H9 (cell line): ENCODE measurements around the gene ARHGAP22. TPM values are rescaled to one million over a fixed set of nuclear protein-coding genes. Genes with fewer than 3 reads are reported as not detected.

Experiments used
- DNase-seq: peaks from one replicate; pipeline ENCODE4 v3.0.0-alpha.2; 2017
- H2AFZ ChIP-seq: one replicate; pipeline ENCODE4 v1.6.1; 2013; ENCODE audit warnings: mild to moderate bottlenecking, low read length, control low read depth, moderate library complexity
- H2AK5ac ChIP-seq: 2 replicates; pipeline ENCODE4 v1.6.1; 2013; ENCODE audit warnings: low read length, control low read depth, mixed read lengths; ENCODE audit not compliant: insufficient read length
- H2BK120ac ChIP-seq: one replicate; pipeline ENCODE4 v1.6.1; 2013; ENCODE audit warnings: low read depth, mild to moderate bottlenecking, low read length, control low read depth, inconsistent platforms; ENCODE audit not compliant: poor library complexity, severe bottlenecking
- H2BK12ac ChIP-seq: 2 replicates; pipeline ENCODE4 v1.6.1; 2013; ENCODE audit warnings: low read length, control low read depth, mixed read lengths, low read depth; ENCODE audit not compliant: insufficient read length
- H2BK15ac ChIP-seq: 2 replicates; pipeline ENCODE4 v1.6.1; 2013; ENCODE audit warnings: low read depth, low read length, control low read depth
- H2BK20ac ChIP-seq: one replicate; pipeline ENCODE4 v1.6.1; 2013; ENCODE audit warnings: low read depth, mild to moderate bottlenecking, low read length, control low read depth, inconsistent platforms; ENCODE audit not compliant: poor library complexity, severe bottlenecking
- H2BK5ac ChIP-seq: 2 replicates; pipeline ENCODE4 v1.6.1; 2013; ENCODE audit warnings: low read length, control low read depth, mixed read lengths; ENCODE audit not compliant: insufficient read length
- H3K14ac ChIP-seq: 2 replicates; pipeline ENCODE4 v1.6.1; 2013; ENCODE audit warnings: low read length, control low read depth; ENCODE audit not compliant: insufficient read depth
- H3K18ac ChIP-seq: 2 replicates; pipeline ENCODE4 v1.6.1; 2013; ENCODE audit warnings: low read depth, mild to moderate bottlenecking, mixed read lengths, low read length, control low read depth; ENCODE audit not compliant: insufficient read length
- H3K23ac ChIP-seq: 2 replicates; pipeline ENCODE4 v1.6.1; 2013; ENCODE audit warnings: low read length, control low read depth, mixed read lengths, low read depth; ENCODE audit not compliant: insufficient read length
- H3K23me2 ChIP-seq: 2 replicates; pipeline ENCODE4 v1.6.1; 2013; ENCODE audit warnings: low read depth, mild to moderate bottlenecking, mixed read lengths, low read length, control low read depth; ENCODE audit not compliant: insufficient read length, poor library complexity, severe bottlenecking
- H3K27ac ChIP-seq: 2 replicates; pipeline ENCODE4 v1.5.1; 2013; ENCODE audit warnings: low read length, control low read depth, mixed read lengths, low read depth; ENCODE audit not compliant: insufficient read length
- H3K27me3 ChIP-seq: 2 replicates; pipeline ENCODE4 v1.6.1; 2013; ENCODE audit warnings: low read length, control low read depth, inconsistent platforms; ENCODE audit not compliant: insufficient read depth
- H3K4ac ChIP-seq: 2 replicates; pipeline ENCODE4 v1.6.1; 2013; ENCODE audit warnings: low read depth, mild to moderate bottlenecking, control low read depth, inconsistent platforms, low read length, moderate library complexity
- H3K4me1 ChIP-seq: 2 replicates; pipeline ENCODE4 v1.6.1; 2013; ENCODE audit warnings: low read length, control low read depth, inconsistent platforms; ENCODE audit not compliant: insufficient read depth
- H3K4me2 ChIP-seq: 2 replicates; pipeline ENCODE4 v1.6.1; 2013; ENCODE audit warnings: low read length, control low read depth, mixed read lengths; ENCODE audit not compliant: insufficient read length, insufficient read depth
- H3K56ac ChIP-seq: 2 replicates; pipeline ENCODE4 v1.6.1; 2013; ENCODE audit warnings: low read depth, mild to moderate bottlenecking, mixed read lengths, low read length, control low read depth; ENCODE audit not compliant: insufficient read length
- H3K79me1 ChIP-seq: 2 replicates; pipeline ENCODE4 v1.6.1; 2013; ENCODE audit warnings: low read depth, mild to moderate bottlenecking, moderate library complexity, low read length, control low read depth, inconsistent platforms; ENCODE audit not compliant: insufficient read depth, poor library complexity, severe bottlenecking
- H3K79me2 ChIP-seq: 2 replicates; pipeline ENCODE4 v1.6.1; 2013; ENCODE audit warnings: low read length, control low read depth, inconsistent platforms; ENCODE audit not compliant: insufficient read depth
- H3K9ac ChIP-seq: 2 replicates; pipeline ENCODE4 v1.6.1; 2013; ENCODE audit warnings: low read length, control low read depth, mixed read lengths; ENCODE audit not compliant: insufficient read length; ENCODE audit errors: extremely low read depth
- H3K9me3 ChIP-seq: one replicate; pipeline ENCODE4 v1.6.1; 2013; ENCODE audit warnings: low read depth, low read length, inconsistent platforms; ENCODE audit not compliant: control insufficient read depth
- H3T11ph ChIP-seq: one replicate; pipeline ENCODE4 v1.6.1; 2013; ENCODE audit warnings: mild to moderate bottlenecking, low read length, control low read depth, inconsistent platforms
- H4K20me1 ChIP-seq: one replicate; pipeline ENCODE4 v1.6.1; 2013; ENCODE audit not compliant: control insufficient read depth, insufficient read length, insufficient read depth
- H4K5ac ChIP-seq: 2 replicates; pipeline ENCODE4 v1.6.1; 2013; ENCODE audit warnings: low read depth, mild to moderate bottlenecking, mixed read lengths, low read length, control low read depth; ENCODE audit not compliant: insufficient read length
- H4K8ac ChIP-seq: replicated peaks from 2 replicates; pipeline ENCODE4 v1.6.1; 2013; ENCODE audit warnings: low read length, control low read depth, mixed read lengths, low read depth; ENCODE audit not compliant: insufficient read length
- H4K91ac ChIP-seq: 2 replicates; pipeline ENCODE4 v1.6.1; 2013; ENCODE audit warnings: low read depth, mild to moderate bottlenecking, moderate library complexity, mixed read lengths, low read length, control low read depth; ENCODE audit not compliant: insufficient read length
- H3K27ac Mint-ChIP-seq, 3 experiments: 2 replicates in 2 of 3; 3 replicates in 1 of 3; pipeline ENCODE4 v1.8.0; 2020 to 2021; ENCODE audit warnings: mixed read lengths in 3 of 3, mild to moderate bottlenecking in 1 of 3, moderate library complexity in 1 of 3
- H3K27me3 Mint-ChIP-seq: 2 replicates; pipeline ENCODE4 v1.8.0; 2021; ENCODE audit warnings: low read depth, mild to moderate bottlenecking, moderate library complexity, mixed read lengths
- H3K36me3 Mint-ChIP-seq, 3 experiments: 2 replicates in 2 of 3; 3 replicates in 1 of 3; pipeline ENCODE4 v1.8.0; 2020 to 2021; ENCODE audit warnings: low read depth in 3 of 3, mixed read lengths in 3 of 3; ENCODE audit not compliant: insufficient read depth in 1 of 3
- H3K4me1 Mint-ChIP-seq, 2 experiments: 2 replicates each; pipeline ENCODE4 v1.8.0; 2020; ENCODE audit warnings: mixed read lengths in 2 of 2
- H3K4me3 Mint-ChIP-seq, 2 experiments: 2 replicates in 1 of 2; 3 replicates in 1 of 2; pipeline ENCODE4 v1.8.0; 2020 to 2021; ENCODE audit warnings: mild to moderate bottlenecking in 2 of 2, mixed read lengths in 2 of 2, moderate library complexity in 1 of 2
- H3K9me3 Mint-ChIP-seq, 2 experiments: 2 replicates in 1 of 2; 3 replicates in 1 of 2; pipeline ENCODE4 v1.8.0; 2020; ENCODE audit warnings: mild to moderate bottlenecking in 2 of 2, mixed read lengths in 2 of 2, moderate library complexity in 1 of 2
- WGBS: extraction: QIAGEN DNeasy Blood & Tissue Kit; methylation state at CpG from one replicate; pipeline ENCODE4 v1.1.7; 2013; ENCODE audit warnings: missing lambda C conversion rate, low lambda C conversion rate, mixed read lengths; ENCODE audit not compliant: insufficient read length; ENCODE audit errors: extremely low coverage; 5-methylcytosine and 5-hydroxymethylcytosine counted together
- total RNA-seq: library from RNA; stranded (reverse); gene quantifications from 2 replicates; pipeline ENCODE4 v1.2.1, GENCODE V29; 2021
- TF ChIP-seq, protein P1 (sequence below): fragments of 200-600 bp; sonication (generic); conservative IDR thresholded peaks from 3 replicates; pipeline ENCODE4 v1.8.0; 2021; ENCODE audit warnings: antibody characterized with exemption, mild to moderate bottlenecking

Gene ARHGAP22
- total RNA-seq, 1 experiment from 2014 or later, result 7.4 TPM

DNA sequence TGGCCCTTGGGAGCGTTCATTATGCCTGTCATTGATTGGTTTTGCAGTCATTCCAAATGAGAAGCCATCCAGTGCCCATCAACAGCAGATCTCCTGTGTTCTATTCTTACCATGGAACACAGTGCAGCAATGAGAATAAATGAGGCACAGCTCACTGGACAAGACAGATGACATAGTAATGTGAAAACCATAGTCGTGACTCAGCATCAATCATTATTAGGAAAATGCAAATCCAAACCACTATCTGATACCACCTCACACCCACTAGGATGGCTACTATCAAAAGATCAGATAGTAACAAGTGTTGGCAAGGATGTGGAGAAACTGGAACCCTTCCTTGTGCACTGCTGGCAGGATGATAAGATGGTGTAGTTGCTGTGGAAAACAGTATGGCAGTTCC, 144.7 kb downstream of the ARHGAP22 start:
- Histone ChIP-seq H3K18ac (no peak overlapping the region), H2BK5ac (no peak overlapping the region), H4K91ac (no peak overlapping the region), H4K5ac (no peak overlapping the region), H2BK12ac (no peak overlapping the region), H3T11ph (no peak overlapping the region), H2BK20ac (no peak overlapping the region), H2BK15ac (no peak overlapping the region), H3K79me2 (no peaks in the 10 kb centered on the region), H3K9me3 (no peaks in the 10 kb centered on the region), H3K23me2 (no peaks in the 10 kb centered on the region), H4K8ac (no peak overlapping the region), H3K56ac (no peak overlapping the region), H4K20me1 (no peaks in the 10 kb centered on the region), H2BK120ac (no peak overlapping the region), H3K4me2 (no peak overlapping the region), H3K4ac (no peak overlapping the region), H3K27ac (no peak overlapping the region), H3K9ac (no peak overlapping the region), H3K23ac (no peak overlapping the region), H3K14ac (no peak overlapping the region), H3K27me3 (no peaks in the 10 kb centered on the region), H2AK5ac (no peak overlapping the region), H3K4me1 (no peaks in the 10 kb centered on the region), H3K79me1 (no peaks in the 10 kb centered on the region), H2AFZ (no peak overlapping the region)
- Mint-ChIP-seq H3K4me1 (peaks cover 17 to 26% of the 10 kb centered on the region in 2 experiments), H3K4me3 (no peak overlapping the region), H3K27ac (no peak overlapping the region), H3K9me3 (no peaks in the 10 kb centered on the region), H3K27me3 (no peaks in the 10 kb centered on the region), H3K36me3 (no peaks in the 10 kb centered on the region; a peak in 1 of 7 replicates)
- no peak for DNase-seq
- TF ChIP-seq, protein P1, sequence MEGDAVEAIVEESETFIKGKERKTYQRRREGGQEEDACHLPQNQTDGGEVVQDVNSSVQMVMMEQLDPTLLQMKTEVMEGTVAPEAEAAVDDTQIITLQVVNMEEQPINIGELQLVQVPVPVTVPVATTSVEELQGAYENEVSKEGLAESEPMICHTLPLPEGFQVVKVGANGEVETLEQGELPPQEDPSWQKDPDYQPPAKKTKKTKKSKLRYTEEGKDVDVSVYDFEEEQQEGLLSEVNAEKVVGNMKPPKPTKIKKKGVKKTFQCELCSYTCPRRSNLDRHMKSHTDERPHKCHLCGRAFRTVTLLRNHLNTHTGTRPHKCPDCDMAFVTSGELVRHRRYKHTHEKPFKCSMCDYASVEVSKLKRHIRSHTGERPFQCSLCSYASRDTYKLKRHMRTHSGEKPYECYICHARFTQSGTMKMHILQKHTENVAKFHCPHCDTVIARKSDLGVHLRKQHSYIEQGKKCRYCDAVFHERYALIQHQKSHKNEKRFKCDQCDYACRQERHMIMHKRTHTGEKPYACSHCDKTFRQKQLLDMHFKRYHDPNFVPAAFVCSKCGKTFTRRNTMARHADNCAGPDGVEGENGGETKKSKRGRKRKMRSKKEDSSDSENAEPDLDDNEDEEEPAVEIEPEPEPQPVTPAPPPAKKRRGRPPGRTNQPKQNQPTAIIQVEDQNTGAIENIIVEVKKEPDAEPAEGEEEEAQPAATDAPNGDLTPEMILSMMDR, result no peak
- WGBS, result no CpG with 5 or more reads among the region's 2 CpGs
